NCI-H460 (cell line): ENCODE measurements around the gene FNDC3B. TPM values are rescaled to one million over a fixed set of nuclear protein-coding genes. Genes with fewer than 3 reads are reported as not detected.

Experiments used
- DNase-seq: peaks from one replicate; pipeline ENCODE4 v3.0.0-alpha.2; 2016; ENCODE audit warnings: low read depth; ENCODE audit errors: extremely low read depth
- total RNA-seq: library from RNA; depleted of rRNA; stranded (reverse); fragments of >200 nt; shearing (Covaris generic); gene quantifications from 2 replicates; pipeline ENCODE4 v1.2.3, GENCODE V29; 2014

FNDC3B gene
- total RNA-seq, 1 experiment from 2014 or later: 51.4 TPM

GRCh38 chr3:172373912-172374311 lies 334.5 kb downstream of the FNDC3B start:
- no peak for DNase-seq

- no peak for DNase-seq
These were observed 335.9 kb downstream of the FNDC3B start for GRCh38 chr3:172375206-172375850.

GRCh38 chr3:172376402-172376801 lies 337.0 kb downstream of the FNDC3B start:
- DNase-seq: no peak

DNA sequence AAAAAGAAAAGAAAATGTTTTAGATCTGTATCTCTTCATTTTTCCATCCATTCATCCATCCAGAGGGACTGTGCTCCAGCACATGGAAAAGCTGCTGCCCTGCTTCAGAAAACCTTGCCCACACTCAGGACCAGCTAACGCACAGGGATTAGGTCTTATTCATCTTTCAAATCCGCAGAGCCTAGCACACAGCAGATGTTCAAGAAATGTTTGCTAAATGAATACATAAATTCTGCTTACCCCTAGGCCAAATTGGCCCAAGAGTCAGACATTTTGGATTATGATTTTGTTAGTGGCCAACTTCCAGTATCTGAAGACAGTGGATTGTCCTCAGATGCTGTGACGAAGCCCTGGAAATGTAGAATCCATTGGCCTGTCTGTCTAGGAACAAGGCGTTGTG lies 337.5 kb downstream of the FNDC3B start:
- DNase-seq: no peak

- no peak for DNase-seq
These were observed 339.1 kb downstream of the FNDC3B start for GRCh38 chr3:172378439-172378838.

- no peak for DNase-seq
These were observed 340.0 kb downstream of the FNDC3B start for GRCh38 chr3:172379372-172379771.

DNA sequence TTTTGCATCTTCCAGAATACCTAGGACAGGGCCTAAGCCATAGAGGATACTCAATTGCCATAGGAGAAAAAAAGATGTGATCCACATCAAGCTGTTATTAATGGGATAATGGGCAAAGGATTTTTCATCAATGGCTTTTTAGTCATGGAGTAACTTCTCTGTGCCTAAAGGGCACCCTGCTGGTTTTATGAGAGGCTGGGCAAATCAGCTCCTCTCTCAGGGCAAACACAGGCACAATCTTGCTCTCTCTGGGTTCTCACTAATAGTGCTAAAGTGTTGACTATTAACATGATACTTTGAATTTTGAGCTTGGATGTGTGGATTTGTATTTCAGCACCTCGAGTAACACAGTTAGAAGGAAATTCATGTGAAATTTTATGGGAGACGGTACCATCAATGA lies 341.3 kb downstream of the FNDC3B start:
- DNase-seq: no peak

GRCh38 chr3:172383306-172383796 lies 344.0 kb downstream of the FNDC3B start:
- no peak for DNase-seq

DNA sequence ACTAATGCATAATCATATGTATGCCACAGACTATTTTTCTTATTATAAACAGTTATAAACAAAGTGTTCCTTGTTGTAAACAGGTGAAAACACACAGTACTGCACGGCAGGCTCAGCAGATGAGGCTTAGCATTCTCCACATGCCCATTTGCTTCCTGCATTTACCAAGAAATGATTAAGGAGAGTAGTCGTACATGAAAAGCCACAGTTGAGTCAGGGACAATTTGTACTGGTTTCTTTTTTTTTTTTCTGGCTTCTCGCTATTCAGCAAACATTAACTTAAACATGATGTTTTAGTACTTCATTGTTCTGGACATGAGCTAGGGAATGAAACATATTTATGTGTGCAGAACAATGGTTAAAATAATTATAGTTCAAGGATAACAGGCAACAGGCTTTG lies 345.5 kb downstream of the FNDC3B start:
- no peak for DNase-seq

- DNase-seq: no peak
These were observed 348.4 kb downstream of the FNDC3B start for GRCh38 chr3:172387728-172388127.

GRCh38 chr3:172388412-172389078 lies 349.2 kb downstream of the FNDC3B start:
- DNase-seq: no peak

DNA sequence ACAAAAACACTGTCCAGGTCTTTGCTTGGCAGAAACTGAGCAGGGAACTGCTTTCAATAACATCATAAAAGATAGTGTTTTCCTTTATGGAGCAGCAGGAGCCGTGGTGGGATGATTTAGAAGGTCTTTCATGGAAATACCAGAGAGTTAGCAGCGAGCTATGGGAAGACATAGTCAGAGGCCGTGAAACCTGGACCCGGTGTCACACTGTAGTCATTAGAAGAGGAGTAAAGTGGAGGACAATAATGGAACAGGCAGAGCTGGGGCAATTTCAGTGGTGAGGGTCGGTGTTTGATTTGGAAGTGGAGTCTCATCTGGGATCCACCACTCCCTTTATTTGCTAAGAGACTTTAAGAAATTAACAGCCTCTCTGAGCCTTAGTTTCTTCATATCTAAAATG lies 351.4 kb downstream of the FNDC3B start:
- DNase-seq: no peak

GRCh38 chr3:172391592-172392302 lies 352.4 kb downstream of the FNDC3B start:
- no peak for DNase-seq

GRCh38 chr3:172394692-172395091 lies 355.3 kb downstream of the FNDC3B start:
- DNase-seq: no peak

- no peak for DNase-seq
These were observed 357.0 kb downstream of the FNDC3B start for GRCh38 chr3:172396400-172396799.

- DNase-seq: no peak
These were observed 358.5 kb downstream of the FNDC3B start for GRCh38 chr3:172397716-172398405.

- DNase-seq: no peak
These were observed 359.1 kb downstream of the FNDC3B start for GRCh38 chr3:172398484-172398883.

DNA sequence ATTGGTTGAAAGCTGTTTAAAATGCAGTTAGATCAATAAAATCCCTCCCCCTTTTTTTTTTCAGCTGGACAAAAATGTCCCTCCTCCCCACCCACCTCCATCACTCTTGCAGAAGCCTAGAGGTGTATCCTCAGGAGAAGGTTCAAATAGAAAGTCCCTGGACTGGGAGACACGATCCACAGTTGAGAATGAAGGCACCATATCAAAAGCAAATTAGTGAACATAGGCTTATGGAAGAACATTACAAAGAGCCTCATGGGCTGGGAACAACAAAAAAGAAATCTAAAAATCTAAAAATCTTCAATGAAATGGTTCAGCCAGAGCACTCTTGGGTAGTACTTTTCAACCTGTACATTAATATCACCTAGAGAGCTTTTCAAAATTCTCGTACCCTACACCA lies 362.7 kb downstream of the FNDC3B start:
- DNase-seq: no peak

DNA sequence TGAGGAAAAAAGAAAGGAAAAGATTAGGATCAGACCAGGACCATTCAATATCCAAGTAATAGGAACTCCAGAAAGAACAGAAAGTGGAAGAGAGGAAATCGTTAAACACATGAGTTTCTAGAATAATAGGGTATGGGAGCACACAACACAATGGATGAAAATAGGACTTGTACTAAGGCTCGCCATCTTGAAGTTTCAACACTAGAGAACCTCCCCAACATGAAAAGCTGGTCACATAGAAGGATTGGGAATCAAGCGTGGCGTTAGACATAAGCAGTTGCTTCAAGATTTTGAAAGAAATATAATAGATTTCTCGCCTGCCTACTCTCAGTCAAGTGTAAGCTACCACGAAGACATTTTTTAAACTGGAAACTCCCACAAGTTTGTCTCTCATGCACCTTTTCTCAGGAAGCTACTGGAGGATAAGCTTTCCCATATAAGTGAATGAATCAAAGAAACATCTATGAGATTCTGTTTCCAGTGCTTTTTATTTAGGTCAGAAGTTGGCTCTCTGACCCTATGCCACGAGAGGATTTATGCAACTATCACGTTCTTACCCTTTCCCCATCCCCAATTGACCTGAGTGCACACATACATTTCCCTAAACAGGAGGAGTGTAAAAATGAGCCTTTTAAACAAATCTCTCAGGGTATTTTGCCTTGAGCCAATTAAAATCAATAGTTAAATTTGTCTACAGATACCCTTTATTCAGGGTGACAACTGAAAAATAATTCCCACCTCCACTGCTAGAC lies 363.7 kb downstream of the FNDC3B start:
- DNase-seq: no peak

GRCh38 chr3:172404237-172404962 lies 365.0 kb downstream of the FNDC3B start:
- DNase-seq: no peak
